ENCODE measurements around the gene ADRB2.
"Not testable (repeated sequence)": the region's sequence is repeated elsewhere in the genome, so short reads cannot be mapped to it uniquely, and the experiment has no call there.

ADRB2 gene

DNA sequence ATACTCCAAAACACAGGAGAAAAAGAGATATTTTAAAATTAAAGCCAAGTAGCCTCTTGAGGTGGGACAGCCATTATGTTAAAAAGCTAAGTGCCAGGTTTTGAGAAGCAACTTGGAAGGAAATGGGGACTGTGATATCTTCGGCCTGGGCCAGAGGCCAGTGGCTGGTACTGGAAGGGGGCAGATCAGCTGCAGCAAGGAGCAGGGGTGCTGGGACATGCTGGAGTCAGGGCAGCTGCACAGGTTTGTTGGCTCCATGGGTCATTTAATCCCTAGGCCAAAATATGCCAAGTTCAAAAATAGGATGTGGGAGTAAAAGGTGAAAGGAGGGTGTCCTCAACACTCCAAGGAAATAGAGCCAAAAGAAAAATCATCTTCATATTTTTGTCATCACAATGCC lies 30.0 kb downstream of the ADRB2 start:
- DNase-seq, result no peak

DNA sequence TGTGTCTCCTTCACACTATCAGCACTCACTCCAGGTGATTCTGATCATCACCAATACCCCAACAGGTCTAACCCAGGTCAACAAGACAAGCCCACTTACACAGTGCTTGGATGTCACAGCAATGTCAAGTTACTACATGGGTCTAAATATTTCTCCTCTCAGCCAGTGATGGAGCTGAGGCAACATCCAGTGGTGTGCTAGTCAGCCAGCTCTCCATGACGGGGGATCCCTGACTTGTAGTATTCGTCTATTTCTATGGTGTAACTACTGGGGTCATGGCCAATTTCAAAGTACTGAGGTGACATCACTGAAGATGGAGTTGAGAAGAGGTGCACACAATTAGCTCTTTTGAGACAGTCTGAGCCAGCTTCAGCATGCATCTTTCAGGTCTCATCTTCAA lies 31.1 kb downstream of the ADRB2 start:
- no peak for DNase-seq

DNA sequence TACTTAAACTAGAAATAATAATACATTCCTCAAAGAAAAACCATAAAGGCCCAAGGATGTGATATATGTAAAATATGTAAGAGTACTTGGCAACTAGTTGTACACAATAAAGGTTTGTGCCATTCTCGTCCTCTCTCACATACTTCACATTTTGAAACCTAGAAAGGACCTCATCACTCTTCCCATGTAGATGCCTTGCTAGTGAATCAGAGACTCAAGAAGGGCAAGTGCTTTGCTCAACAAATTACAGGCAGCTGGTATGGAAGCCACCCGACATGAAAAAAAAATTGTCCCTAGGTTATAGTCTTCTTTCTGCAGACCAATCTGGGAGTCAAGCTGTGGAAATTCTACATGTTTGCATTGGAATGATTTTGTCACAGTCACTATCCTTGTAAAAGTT lies 31.7 kb downstream of the ADRB2 start:
- no peak for DNase-seq

DNA sequence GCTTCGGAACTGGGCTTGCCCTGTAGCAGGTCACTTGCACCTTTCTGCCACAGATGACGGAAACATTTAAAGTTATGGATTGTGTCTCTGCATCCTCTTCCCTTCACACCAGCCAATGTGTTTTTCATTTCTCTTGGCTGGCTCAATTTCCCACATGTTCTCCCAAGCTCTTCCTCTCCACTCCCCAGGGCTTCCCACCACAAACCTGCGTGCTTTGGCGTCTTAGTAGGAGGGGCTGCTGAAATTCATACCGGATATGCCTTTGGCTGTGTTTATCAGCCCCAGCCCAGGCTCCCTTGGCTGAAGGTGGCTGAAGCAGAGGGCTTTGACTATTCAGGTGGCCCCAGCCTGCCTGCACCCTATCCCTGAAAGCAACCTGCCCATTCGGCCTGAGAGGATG lies 32.1 kb downstream of the ADRB2 start:
- DNase-seq, result no peak

DNA sequence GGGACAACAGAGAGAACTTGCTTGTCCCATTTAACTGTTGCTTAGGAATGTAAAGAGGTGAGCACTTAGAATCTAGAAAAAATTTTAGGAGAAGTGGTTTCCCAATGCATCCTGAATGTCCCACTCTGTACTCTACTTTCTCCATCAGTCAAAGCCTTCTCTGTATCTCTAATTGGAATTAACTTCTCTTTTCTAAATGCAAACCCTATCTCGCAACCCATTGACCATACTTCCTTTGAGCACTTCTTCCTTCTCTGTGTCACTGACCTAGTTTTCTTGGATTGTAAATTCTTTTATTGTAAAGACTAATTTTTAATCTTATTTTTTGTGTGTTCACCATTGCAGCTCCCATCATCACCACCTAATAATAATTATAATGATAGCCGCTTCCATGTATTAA lies 33.3 kb downstream of the ADRB2 start:
- DNase-seq, result no peak

DNA sequence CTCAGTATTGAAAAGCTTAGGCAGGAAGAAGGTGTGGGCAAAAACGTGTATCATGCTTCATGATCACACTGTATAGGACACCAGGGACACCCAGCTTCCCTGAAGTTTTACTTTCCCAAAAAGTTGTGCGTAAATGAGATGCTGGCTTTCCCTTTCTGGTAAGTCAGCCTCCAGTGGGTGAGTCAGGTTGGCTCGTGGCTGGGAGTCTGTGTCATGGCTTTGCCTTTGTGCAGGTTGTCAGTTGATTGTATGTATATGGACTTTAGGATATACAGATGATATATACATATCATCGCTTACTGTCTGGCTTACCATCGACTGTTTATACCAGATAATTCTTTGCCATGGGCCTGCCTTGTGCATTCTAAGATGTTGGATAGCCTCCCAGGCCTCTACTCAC lies 34.2 kb downstream of the ADRB2 start:
- DNase-seq, result no peak

DNA sequence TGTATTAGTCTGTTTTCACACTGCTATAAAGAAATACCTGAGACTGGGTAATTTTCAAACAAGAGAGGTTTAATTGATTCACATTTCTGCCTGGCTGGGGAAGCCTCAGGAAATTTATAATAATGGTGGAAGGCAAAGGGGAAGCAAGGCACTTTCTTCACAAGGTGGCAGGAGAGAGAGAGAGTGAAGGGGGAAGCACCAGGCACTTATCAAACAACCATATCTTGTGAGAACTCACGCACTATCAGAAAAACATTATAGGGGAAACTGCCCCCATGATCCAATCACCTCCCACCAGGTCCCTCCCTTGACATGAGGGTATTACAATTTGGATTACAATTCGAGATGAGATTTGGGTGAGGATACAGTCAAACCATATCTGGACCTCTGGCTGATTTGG lies 34.7 kb downstream of the ADRB2 start:
- no peak for DNase-seq

DNA sequence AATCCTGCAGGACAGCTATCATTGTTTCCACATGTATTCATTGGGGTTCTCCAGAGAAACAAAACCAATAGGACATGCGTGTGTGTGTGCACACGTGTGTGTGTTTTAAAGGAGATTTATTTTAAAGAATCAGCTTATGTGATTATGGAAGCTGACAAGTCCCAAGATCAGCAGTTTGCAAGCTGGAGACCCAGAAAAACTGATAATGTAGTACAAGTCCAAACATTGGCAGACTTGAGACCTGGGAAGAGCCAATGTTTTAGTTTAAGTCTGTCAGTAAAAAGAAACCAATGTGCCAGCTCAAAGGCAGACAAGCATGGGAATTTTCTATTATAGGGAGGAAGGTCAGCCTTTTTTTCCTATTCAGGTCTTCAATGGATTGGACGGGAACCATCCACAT lies 35.3 kb downstream of the ADRB2 start:
- DNase-seq, result no peak

DNA sequence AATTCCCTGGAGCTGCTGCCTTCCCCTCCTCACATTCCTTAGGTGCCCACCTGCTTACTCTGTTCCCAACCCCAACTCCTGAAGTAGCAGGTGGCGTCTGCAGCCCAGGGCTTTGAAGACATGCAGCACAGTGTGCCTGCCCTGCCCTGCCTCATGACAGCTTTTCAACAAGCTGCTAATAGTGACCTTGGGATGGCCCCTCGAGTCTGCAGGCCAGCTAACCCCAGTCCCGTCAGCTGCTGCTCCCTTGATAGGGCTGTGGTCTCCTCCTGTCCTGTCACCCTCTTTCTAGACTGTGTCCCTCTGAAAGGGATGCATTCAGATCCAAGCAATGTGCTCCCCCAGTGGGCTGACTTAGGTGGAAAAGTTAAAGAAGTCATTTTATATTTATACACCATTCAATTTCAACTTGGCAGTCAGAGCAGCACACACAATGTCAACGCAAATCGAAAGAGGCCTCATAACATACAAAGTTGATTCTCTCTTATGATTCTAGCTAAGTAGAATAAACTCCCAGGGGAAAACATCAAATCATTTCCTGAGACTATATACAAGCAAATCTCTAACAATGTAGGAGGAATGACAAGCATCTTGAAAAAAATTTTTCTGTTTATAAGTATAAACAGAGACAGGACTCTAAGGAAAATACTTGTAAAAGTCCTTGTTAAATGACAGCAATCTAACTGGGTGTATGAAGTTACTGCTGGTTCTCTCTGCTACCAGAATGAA lies 37.9 kb downstream of the ADRB2 start:
- DNase-seq, result no peak

DNA sequence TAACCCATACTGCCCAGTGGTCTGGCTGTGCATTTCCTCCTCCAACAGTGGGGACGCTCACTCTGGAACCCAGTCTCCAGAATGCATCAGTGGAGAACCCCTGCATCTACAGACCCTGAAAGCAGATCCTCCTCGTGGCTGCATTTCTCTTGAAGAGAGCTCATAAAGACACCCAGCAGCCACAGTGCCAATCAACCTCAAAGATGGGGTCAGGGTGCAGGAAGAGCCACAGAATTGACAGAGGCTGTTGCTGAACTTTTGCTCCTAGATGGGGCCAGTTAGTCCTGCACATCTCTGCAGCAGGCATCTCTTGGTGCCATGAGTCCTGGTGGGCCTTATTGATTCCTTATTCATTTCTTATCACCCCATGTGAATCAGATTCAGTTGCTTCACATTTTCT lies 39.6 kb downstream of the ADRB2 start:
- no peak for DNase-seq

DNA sequence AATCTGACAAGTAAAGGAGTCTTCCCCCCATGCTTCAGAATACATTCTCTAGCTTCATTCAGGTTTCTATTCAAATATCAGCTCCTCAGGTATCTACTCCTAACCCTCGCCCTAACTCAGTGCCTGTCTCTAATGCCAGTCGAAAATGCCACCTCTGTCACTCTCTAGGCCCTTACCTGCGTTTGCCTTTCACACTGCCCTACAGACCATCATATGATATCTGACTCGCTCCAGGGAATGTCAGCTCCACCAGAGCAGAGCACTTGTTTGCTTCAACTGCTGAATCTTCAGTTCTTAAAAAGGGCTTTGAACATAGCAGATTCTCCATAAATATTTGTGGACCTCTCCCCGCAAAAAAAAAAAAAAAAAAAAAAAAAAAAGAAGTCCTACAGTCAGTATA lies 46.7 kb downstream of the ADRB2 start:
- no peak for DNase-seq

DNA sequence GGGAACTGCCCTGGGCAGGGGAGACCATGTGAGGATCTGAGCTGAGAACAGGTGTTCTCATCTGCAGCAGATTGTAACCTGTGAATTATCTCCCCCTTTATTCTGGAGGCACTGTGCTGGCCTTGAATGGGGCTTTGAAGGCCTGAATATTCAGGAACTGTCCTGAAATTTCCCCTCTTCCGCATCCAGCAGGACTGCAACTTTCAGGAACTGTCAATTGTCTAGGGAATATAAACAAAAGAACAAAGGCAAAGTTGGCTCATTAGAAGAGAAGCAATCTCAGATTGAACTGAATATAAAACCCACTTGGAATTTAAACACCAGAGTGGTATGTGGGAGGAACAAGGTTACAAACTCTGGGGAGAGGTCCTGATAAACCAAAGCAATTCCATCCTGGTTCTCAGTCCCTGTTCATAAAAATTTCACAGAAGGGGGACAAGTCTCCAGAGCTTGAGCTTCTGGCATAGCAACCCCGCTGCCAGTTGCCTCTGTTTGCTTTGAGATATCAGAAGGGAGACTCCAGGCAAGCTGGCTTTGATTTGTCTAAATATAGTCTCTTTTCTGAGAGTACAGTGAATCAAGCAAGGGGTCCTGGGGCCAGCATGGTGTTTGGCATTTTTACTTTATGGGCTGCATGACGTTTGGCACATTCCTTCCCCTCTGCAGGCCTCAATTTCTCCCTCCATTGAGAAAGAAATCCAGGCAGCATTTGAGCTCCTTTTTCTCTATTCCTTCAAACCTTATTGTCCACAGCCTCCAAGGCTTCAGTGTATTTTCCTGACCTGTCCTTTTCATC lies 47.5 kb downstream of the ADRB2 start:
- no peak for DNase-seq

DNA sequence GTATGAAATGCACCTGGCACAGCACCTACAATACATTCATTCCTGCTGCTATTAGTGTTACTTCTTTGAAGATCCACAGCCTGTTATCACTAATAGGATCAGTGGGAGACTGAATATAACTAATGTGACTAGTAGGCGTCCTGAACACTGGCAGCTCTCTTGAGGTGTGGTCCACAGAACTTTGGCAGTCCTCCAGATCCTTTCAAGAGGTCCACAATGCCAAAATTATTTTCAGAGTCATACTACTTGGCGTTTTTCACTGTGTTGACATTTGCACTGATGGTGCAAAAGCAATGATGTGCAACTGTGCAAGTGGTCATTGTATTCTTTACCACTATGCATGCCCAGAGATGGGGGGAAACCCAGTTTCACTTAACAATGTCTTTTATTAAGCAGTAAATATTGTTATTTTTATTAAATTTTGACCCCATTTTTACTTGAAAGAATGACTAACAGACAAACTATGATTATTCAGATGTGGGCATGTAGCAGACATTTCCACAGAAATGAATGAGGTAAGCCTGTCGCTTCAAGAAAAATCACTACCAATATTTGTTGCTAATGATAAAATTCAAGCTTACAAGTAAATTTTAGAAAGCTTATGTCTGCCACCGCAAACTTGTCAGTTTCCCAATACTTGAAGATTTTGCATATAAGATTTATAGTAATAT lies 48.9 kb downstream of the ADRB2 start:
- DNase-seq, result no peak

DNA sequence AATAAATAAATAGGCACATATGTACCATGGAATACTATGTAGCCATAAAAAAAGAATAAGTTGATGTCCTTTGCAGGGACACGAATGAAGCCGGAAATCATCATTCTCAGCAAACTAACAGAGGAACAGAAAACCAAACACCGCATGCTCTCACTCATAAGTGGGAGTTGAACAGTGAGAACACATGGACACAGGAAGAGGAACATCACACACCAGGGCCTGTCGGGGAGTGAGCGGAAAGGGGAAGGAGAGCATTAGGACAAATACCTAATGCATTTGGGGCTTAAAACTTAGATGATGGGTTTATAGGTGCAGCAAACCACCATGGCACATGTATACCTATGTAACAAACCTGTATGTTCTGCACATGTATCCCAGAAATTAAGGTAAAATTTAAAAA lies 51.0 kb downstream of the ADRB2 start:
- not testable (repeated sequence) for DNase-seq
